ENCODE measurements around the gene ECI1.
"Not testable (repeated sequence)": the region's sequence is repeated elsewhere in the genome, so short reads cannot be mapped to it uniquely, and the experiment has no call there.

Gene ECI1

GRCh38 chr16:2242598-2242997 is 8.8 kb downstream of the ECI1 start:
- Histone ChIP-seq H3K9ac (ENCODE audit: low read length) (no peak overlapping the region), H3K9me3 (ENCODE audit: control insufficient read depth, low read length) (no peaks in the 10 kb centered on the region), H3K4me1 (ENCODE audit: control insufficient read depth, insufficient read depth, low read length) (peaks cover 10% of the 10 kb centered on the region), H3K27me3 (ENCODE audit: control insufficient read depth, insufficient read depth, low read length) (peaks cover 8% of the 10 kb centered on the region), H3K4me3 (ENCODE audit: low read length) (no peak overlapping the region), H3K36me3 (ENCODE audit: control insufficient read depth, insufficient read depth, low read length) (peaks cover 19% of the 10 kb centered on the region)

DNA sequence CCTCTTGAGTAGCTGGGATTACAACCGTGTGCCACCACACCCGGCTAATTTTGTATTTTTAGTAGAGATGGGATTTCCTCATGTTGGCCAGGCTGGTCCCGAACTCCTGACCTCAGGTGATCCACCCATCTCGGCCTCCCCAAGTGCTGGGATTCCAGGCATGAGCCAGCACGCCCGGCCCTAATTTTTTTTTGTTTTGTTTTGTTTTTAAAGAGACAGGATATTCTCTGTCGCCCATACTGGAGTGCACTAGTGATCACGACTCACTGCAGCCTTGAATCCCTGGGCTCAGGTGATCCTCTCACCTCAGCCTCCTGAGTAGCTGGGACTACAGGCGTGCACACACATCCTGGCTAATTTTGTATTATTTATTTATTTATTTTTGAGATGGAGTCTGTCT is 11.1 kb downstream of the ECI1 start:
- Histone ChIP-seq H3K4me1 (ENCODE audit: control insufficient read depth, insufficient read depth, low read length) (peaks cover 25% of the 10 kb centered on the region), H3K27me3 (ENCODE audit: control insufficient read depth, insufficient read depth, low read length) (peaks cover 27% of the 10 kb centered on the region), H3K36me3 (ENCODE audit: control insufficient read depth, insufficient read depth, low read length) (peaks cover 14% of the 10 kb centered on the region)
- H3K9me3 ChIP-seq (ENCODE audit: control insufficient read depth, low read length); H3K9ac ChIP-seq (ENCODE audit: low read length); H3K4me3 ChIP-seq (ENCODE audit: low read length): not testable (repeated sequence)

DNA sequence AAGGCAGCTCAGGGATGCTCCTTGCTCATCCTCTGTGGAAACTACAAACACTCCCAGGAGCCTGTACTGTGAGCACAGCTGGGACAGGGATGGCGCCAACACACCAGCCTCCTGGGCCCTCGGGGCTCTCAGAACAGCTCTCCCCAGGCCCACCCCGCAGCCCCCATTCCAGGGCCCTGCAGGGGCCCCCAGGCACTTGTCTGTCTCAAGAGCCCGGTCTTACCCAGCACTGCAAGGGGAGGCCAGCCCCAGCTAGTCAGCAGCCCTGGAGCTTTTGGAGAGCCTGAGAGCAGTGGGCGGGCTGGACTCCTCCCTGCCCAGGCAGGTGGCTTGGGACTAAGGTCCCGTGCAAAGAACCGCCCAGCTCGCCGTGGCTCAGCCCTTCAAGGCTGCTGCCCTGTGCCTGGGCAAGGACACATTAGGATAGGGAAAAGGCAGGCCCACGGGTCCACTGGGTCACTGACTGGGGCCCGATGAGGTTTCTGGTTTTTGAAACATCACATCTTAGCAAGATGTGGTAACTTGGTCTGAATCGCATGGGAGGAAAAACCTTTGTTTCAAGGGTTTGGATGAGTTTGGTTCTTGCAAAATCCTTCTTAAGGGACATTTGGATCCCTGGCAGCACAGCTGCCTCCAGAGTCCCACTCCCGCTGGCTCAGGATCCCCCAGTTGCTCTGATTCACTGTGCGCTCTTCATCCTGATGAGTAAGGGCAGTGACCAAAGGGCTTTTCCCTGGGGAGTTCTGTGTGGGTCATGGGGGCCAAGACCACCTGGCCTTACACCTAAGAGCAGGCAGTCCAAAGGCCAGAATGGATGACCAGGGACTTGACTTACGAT is 12.3 kb downstream of the ECI1 start:
- Histone ChIP-seq H3K4me1 (ENCODE audit: control insufficient read depth, insufficient read depth, low read length) (peaks cover 25% of the 10 kb centered on the region), H3K4me3 (ENCODE audit: low read length) (no peak overlapping the region), H3K9me3 (ENCODE audit: control insufficient read depth, low read length) (no peaks in the 10 kb centered on the region), H3K36me3 (ENCODE audit: control insufficient read depth, insufficient read depth, low read length) (peaks cover 14% of the 10 kb centered on the region), H3K9ac (ENCODE audit: low read length) (no peak overlapping the region), H3K27me3 (ENCODE audit: control insufficient read depth, insufficient read depth, low read length) (peaks cover 27% of the 10 kb centered on the region)

GRCh38 chr16:2238150-2238837 is 13.1 kb downstream of the ECI1 start:
- peaks cover 13% of the 10 kb centered on the region for H3K36me3 ChIP-seq (ENCODE audit: control insufficient read depth, insufficient read depth, low read length)
- H3K9ac ChIP-seq (ENCODE audit: low read length): no peak overlapping the region
- H3K9me3 ChIP-seq (ENCODE audit: control insufficient read depth, low read length): no peaks in the 10 kb centered on the region
- H3K27me3 ChIP-seq (ENCODE audit: control insufficient read depth, insufficient read depth, low read length): peaks cover 27% of the 10 kb centered on the region
- peaks cover 25% of the 10 kb centered on the region for H3K4me1 ChIP-seq (ENCODE audit: control insufficient read depth, insufficient read depth, low read length)
- H3K4me3 ChIP-seq (ENCODE audit: low read length): no peak overlapping the region

DNA sequence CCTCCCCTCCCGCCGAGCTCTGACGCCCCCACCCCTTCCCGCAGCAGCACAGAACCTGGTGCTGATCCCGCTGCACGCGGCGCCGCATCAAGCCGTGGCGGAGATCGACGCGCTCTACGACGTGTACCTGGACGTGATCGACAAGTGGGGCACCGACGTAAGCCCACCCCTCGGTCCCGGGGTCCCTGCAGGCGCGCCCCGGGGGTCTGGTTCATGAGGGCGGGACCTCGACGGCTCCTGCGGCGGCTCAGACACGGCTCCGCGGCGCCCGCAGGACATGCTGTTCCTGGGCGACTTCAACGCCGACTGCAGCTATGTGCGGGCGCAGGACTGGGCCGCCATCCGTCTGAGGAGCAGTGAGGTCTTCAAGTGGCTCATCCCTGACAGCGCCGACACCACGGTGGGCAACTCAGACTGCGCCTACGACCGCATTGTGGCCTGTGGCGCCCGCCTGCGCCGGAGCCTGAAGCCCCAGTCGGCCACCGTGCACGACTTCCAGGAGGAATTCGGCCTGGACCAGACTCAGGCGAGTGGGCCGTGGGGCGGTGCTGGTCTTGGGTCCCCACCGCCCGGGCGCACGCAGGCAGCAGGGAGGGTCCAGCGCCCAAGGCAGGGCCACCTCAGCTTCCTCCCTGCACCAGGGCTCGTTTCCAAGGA is 13.8 kb downstream of the ECI1 start:
- Histone ChIP-seq H3K36me3 (ENCODE audit: control insufficient read depth, insufficient read depth, low read length) (peaks cover 6% of the 10 kb centered on the region), H3K27me3 (ENCODE audit: control insufficient read depth, insufficient read depth, low read length) (peaks cover 27% of the 10 kb centered on the region), H3K4me1 (ENCODE audit: control insufficient read depth, insufficient read depth, low read length) (peaks cover 25% of the 10 kb centered on the region), H3K4me3 (ENCODE audit: low read length) (no peak overlapping the region), H3K9me3 (ENCODE audit: control insufficient read depth, low read length) (no peaks in the 10 kb centered on the region), H3K9ac (ENCODE audit: low read length) (no peak overlapping the region)

- H3K9me3 ChIP-seq (ENCODE audit: control insufficient read depth, low read length): no peaks in the 10 kb centered on the region
- peaks cover 25% of the 10 kb centered on the region for H3K4me1 ChIP-seq (ENCODE audit: control insufficient read depth, insufficient read depth, low read length)
- H3K27me3 ChIP-seq (ENCODE audit: control insufficient read depth, insufficient read depth, low read length): peaks cover 27% of the 10 kb centered on the region
- no peak overlapping the region for H3K4me3 ChIP-seq (ENCODE audit: low read length)
- peaks cover 5% of the 10 kb centered on the region for H3K36me3 ChIP-seq (ENCODE audit: control insufficient read depth, insufficient read depth, low read length)
- H3K9ac ChIP-seq (ENCODE audit: low read length): no peak overlapping the region
Observed at GRCh38 chr16:2237102-2237482, 14.3 kb downstream of the ECI1 start.

- Histone ChIP-seq H3K9ac (ENCODE audit: low read length) (no peak within 1 kb of the TSS), H3K9me3 (ENCODE audit: control insufficient read depth, low read length) (no peaks in the 10 kb centered on the region), H3K27me3 (ENCODE audit: control insufficient read depth, insufficient read depth, low read length) (peaks cover 27% of the 10 kb centered on the region), H3K4me1 (ENCODE audit: control insufficient read depth, insufficient read depth, low read length) (peaks cover 25% of the 10 kb centered on the region), H3K4me3 (ENCODE audit: low read length) (no peak within 1 kb of the TSS), H3K36me3 (ENCODE audit: control insufficient read depth, insufficient read depth, low read length) (peaks cover 5% of the 10 kb centered on the region)
Observed at GRCh38 chr16:2236337-2237101, 14.9 kb downstream of the ECI1 start, which contains the start of gene DNASE1L2. Gene DNASE1L2, plus strand, starts transcription at chr16:2236444. Its CDS starts 373 bp downstream, at chr16:2236817.

- no peaks in the 10 kb centered on the region for H3K9me3 ChIP-seq (ENCODE audit: control insufficient read depth, low read length)
- peaks cover 25% of the 10 kb centered on the region for H3K4me1 ChIP-seq (ENCODE audit: control insufficient read depth, insufficient read depth, low read length)
- peaks cover 5% of the 10 kb centered on the region for H3K36me3 ChIP-seq (ENCODE audit: control insufficient read depth, insufficient read depth, low read length)
- peaks cover 27% of the 10 kb centered on the region for H3K27me3 ChIP-seq (ENCODE audit: control insufficient read depth, insufficient read depth, low read length)
- H3K4me3 ChIP-seq (ENCODE audit: low read length): no peak overlapping the region
- no peak overlapping the region for H3K9ac ChIP-seq (ENCODE audit: low read length)
Observed at GRCh38 chr16:2235695-2236336, 15.6 kb downstream of the ECI1 start.

DNA sequence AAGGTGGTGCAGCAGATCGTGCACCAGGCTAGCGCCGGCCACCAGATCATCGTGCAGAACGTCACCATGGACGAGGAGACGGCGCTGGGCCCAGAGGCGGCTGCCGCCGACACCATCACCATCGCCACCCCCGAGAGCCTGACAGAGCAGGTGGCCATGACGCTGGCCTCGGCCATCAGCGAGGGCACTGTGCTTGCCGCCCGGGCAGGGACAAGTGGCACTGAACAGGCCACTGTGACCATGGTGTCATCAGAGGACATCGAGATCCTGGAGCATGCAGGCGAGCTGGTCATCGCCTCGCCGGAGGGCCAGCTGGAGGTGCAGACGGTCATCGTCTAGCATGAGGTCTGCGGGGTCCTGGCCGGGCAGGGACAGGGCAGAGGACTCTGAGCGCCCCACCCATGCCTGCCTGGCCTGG is 16.1 kb downstream of the ECI1 start:
- Histone ChIP-seq H3K36me3 (ENCODE audit: control insufficient read depth, insufficient read depth, low read length) (peaks cover 5% of the 10 kb centered on the region), H3K4me3 (ENCODE audit: low read length) (no peak overlapping the region), H3K4me1 (ENCODE audit: control insufficient read depth, insufficient read depth, low read length) (peaks cover 25% of the 10 kb centered on the region), H3K27me3 (ENCODE audit: control insufficient read depth, insufficient read depth, low read length) (peaks cover 27% of the 10 kb centered on the region), H3K9me3 (ENCODE audit: control insufficient read depth, low read length) (no peaks in the 10 kb centered on the region), H3K9ac (ENCODE audit: low read length) (no peak overlapping the region)

GRCh38 chr16:2234813-2235170 is 16.6 kb downstream of the ECI1 start:
- Histone ChIP-seq H3K9me3 (ENCODE audit: control insufficient read depth, low read length) (no peaks in the 10 kb centered on the region), H3K27me3 (ENCODE audit: control insufficient read depth, insufficient read depth, low read length) (peaks cover 27% of the 10 kb centered on the region), H3K4me1 (ENCODE audit: control insufficient read depth, insufficient read depth, low read length) (peaks cover 25% of the 10 kb centered on the region), H3K9ac (ENCODE audit: low read length) (no peak overlapping the region), H3K4me3 (ENCODE audit: low read length) (no peak overlapping the region), H3K36me3 (ENCODE audit: control insufficient read depth, insufficient read depth, low read length) (peaks cover 8% of the 10 kb centered on the region)

Measured in mucosa of stomach (tissue), 1 donor.